Stimulated activated naive CD8-positive, alpha-beta T cell treated with anti-CD3 and anti-CD28 coated beads, Interleukin-15, Interleukin-2, amounts not matched to agents 100 U/mL and 50 U/mL, for 24 hours (primary cell): ENCODE results near the gene KRTAP5-8.
A peak's percentile ranks its signal among the peaks of the same experiment; 100 is the strongest.
"Not testable (repeated sequence)": the region's sequence is repeated elsewhere in the genome, so short reads cannot be mapped to it uniquely, and the experiment has no call there.

Experiments used
- ATAC-seq: fragments of 150-1000 bp; cut with Tn5 transposase; one replicate; pipeline ENCODE4 v1.10.0; 2021
- DNase-seq: peaks from one replicate; pipeline ENCODE4 v3.0.0; 2021

KRTAP5-8 gene

DNA sequence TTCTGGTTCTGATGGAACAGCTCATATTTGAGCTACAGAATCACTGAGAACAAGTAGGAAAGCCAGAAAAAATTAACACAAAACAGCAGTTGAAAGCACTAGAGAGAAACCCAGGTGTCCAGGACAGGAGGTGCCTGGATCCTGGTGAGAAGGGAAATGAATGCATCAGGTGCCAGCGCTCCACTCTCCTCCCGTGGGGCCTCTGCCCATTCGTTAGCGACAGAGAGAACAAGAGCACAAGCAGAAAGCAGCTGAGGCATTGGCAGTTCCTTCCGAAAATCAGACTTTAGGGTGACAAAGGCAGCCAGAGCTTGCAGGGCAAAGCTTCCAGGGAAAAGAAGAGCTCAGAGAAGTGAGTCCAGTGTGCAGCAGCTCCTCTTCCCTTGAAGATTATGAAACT, 30.7 kb upstream of the KRTAP5-8 start:
- ATAC-seq = no peak
- no peak for DNase-seq

DNA sequence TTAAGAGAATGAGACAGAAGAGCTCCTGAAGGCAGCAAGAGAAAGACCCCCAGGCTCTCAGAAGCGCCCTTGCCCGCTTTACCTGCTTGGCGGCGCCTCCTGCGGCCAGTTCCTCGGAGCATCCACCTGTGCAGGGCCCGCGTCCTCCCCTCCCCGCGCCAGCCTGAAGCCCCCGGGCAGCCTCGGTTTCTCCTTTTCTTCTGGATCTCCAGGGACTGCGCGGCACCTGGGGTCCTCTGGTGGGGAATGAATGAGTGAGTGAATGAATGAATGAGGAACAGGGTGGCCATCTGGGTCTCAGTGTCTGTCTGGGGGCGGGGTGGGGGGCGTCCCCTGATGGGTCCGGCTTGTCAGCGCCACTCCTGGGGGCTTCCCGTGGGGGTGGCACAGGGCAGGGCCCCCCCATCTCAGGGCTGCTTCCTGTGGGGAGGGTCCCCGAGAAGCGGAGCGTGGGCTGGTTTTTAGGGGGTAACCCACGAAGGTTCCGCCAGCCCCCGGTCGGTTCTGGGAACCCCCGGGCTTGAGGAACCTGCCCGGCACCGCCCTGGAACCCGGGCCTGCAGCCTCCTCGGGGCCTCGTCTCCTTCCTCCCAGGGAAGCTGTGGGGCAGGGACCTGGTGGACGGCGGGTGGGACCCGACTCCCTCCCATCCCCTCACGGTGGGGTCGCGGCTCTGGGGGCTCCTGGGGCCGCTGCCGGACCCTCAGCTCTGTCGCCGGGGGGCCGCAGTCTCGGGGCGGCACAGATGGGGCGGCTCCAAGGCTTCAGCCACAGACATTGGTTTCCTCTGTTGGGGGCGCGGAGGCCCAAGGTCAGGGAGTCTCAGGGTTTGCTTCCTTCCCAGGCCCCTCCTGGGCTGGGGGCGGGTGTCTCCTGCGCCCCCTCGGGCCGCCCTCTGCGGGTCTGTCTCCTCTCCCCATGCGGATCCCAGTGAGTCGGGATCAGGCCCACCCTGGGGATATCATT, 19.0 kb upstream of the KRTAP5-8 start:
- DNase-seq (no peak), ATAC-seq (no peak)

DNA sequence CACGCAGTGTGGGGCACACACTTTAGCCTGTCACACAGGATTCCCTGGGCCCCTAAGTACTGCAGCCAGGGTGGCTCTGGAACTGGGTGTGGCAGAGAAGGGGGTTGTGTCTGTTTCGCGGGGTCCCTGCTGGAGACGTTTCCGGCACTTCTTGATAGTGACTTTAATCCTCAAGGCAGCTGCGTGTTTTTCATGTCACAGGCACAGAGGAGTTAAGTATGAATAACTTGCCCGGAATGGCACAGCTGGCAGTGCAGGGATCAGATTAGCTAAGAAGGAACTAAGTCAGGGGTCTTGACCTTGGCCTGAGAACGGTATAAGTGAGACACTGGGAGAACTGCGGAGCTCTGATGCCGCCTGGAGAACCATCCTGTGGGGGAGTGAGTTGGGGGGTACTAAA, 18.3 kb upstream of the KRTAP5-8 start:
- ATAC-seq = no peak
- DNase-seq = no peak

DNA sequence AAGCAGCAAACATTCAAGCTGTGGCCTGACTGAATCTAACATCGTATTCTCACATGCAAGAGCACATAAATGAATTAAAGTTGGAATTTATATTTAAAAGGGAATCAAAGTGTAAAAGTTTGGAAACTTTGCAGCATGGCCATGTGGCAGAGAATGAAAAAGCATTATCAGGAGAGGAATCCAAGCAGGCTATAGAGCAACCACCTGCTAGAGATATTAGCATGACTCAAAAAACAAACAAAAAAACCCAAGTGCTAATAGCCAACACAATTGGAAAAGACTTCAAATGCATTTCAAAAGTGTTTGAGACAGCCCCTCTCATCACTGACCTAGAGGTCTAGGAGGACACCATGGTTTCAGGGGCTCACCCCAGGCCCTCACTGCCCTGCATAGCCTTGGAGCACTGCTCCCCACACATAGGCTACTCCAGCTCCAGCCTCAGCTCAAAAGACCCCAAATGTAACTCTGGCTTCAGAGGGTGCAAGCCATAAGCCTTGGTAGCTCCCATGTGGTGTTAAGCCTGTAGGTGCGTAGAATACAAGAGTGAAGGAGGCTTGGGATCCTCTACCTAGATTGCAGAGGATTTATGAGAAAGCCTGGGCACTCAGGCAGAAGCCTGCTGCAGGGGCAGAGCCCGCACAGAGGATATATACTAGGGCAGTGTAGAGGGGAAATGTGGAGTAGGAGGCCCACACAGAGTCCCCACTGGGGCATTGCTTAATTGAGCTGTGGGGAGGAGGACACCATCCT, 12.5 kb upstream of the KRTAP5-8 start:
- ATAC-seq (no peak), DNase-seq (no peak)

DNA sequence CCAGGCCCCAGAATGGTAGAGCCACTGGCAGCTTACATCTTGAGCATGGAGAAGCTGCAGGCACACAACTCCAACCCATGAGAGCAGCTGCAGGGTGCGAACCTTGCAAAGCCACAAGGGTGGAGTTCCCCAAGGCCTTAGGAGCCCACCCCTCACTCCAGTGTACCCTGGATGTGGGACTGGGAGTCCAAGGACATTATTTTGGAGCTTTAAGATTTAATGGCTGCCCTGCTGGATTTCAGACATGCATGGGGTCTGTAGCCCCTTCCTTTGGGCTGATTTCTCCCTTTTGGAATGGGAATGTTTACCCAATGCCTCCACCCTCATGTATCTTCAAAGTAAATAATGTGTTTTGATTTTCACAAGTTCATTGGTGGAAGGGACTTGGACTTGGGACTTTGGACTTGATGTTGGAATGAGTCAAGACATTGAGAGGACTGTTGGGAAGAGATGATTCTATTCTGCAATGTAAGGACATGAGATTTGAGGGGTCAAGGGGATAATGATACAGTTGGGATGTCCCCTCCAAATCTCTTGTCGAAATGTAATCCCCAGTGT, 11.8 kb upstream of the KRTAP5-8 start:
- no peak for DNase-seq

DNA sequence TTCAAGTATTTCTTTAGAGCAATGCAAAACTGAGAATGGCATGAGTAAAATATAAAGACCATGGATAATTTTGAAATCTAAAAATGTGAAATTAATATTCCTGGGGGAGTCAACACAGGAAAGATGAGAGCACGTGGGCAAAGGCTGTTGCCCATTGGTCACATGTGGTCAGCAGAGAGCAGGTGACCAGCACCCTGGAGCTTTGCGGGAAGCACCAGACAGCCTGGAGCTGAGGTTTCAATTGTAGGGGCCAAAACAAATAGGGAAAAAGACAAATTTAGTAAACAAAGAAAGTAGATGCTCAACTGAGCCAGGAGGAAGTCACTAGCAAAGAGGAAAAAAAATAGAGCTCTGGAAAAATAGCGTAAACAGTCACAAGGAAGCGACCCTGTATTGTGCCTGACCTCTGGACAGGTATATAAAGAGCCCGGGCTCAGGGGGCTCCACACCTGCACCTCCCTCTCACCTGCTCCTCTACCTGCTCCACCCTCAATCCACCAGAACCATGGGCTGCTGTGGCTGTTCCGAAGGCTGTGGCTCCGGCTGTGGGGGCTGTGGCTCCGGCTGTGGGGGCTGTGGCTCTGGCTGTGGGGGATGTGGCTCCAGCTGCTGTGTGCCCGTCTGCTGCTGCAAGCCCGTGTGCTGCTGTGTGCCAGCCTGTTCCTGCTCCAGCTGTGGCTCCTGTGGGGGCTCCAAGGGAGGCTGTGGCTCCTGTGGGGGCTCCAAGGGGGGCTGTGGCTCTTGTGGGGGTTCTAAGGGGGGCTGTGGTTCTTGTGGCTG, 10.8 kb upstream of the KRTAP5-8 start, which contains the start of gene KRTAP5-7:
Gene KRTAP5-7 (plus strand): TSS at position 472 of the 780 bp plus-strand sequence. CDS start 34 bp downstream, at position 506.
- ATAC-seq, DNase-seq: not testable (repeated sequence)

More for the DNA sequence above, 11.8 kb upstream of the KRTAP5-8 start:
- ATAC-seq = no peak

DNA sequence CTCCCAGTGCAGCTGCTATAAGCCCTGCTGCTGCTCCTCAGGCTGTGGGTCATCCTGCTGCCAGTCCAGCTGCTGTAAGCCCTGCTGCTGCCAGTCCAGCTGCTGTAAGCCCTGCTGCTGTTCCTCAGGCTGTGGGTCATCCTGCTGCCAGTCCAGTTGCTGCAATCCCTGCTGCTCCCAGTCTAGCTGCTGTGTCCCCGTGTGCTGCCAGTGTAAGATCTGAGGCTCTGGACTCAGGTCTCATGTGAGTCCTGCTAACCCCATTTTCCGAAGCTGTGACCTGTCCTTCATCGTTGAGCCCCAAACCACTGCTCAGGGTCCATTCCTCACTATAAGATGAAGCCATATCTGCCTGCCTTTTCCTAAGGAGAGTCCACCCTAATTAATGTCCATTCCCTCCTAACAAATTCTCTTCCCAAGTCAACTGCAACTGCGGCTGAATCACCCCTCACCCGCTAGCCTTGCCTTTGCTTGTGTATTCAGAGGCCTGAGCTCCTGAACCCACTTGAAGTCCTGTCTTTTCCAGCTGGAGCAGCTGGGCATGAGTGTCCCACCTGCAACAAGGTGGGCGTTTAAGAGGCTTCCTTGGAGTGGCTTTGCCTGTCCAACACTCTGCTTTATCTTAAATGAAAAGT, 10.1 kb upstream of the KRTAP5-8 start:
- DNase-seq (no peak), ATAC-seq (no peak)

DNA sequence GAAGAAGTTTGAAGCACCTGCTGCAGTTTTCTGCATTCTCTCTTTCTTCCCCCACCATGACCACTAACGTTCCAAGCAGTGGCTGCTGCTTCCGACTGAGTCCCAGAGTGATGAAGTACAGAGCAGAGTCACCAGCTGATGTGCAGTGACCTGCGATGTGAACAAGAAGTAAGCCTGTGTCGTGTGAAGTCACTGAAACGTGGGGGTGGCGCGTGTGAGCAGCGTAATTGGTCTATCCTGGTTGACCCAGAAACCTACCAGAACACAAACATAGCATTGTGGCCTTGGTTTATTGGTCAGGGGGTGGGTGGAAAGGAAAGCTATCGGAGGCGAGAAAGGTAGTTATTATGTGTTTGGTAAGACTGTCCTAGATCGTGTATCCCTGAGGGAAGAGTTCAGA, 7.2 kb upstream of the KRTAP5-8 start:
- ATAC-seq = no peak
- no peak for DNase-seq

DNA sequence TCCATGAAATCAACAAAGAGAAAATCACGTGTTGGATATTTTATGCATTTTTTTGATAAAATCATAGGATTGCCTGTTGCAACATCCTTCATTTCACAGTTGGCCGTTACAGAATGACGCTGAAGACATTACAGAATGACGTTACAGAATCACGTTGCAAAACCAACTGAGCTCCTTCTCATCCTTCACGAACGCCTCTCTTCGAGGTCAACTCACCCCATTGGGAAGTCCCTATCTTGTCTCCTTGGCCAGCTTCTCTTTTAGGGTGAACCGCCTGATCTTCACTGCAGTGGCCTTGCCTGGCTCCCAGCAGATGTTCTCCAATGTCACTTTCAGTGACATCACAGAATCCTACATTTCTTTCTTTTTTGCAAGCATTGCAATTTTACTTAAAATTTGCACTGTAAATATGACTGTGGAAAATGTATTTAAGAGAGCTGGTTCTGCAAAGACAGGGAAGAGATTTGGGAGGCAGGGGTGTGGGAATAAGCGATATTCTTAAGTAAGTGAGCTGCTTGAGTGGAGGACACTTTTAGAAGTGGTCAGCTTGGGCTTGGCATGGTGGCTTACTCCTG, 5.7 kb upstream of the KRTAP5-8 start:
- DNase-seq (no peak), ATAC-seq (no peak)

DNA sequence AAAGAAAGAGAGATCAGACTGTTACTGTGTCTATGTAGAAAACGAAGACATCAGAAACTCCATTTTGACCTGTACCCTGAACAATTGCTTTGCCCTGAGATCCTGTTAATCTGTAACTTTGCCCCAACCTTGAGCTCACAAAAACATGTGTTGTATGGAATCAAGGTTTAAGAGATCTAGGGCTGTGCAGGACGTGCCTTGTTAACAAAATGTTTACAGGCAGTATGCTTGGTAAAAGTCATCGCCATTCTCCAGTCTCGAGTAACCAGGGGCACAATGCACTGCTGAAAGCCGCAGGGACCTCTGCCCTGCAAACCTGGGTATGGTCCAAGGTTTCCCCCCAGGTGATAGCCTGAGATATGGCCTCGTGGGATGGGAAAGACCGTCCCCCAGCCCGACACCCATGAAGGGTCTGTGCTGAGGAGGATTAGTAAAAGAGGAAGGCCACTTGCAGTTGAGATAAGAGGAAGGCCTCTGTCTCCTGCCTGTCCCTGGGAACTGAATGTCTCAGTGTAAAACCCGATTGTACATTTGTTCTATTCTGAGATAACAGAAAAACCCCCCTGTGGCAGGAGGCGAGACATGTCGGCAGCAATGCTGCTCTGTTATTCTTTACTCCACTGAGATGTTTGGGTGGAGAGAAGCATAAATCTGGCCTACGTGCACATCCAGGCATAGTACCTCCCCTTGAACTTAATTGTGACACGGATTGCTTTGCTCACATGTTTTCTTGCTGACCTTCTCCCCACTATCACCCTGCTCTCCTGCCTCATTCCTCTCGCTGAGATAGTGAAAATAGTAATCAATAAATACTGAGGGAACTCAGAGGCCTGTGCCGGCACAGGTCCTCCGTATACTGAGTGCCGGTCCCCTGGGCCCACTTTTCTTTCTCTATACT, 2.9 kb upstream of the KRTAP5-8 start:
- not testable (repeated sequence) for DNase-seq, ATAC-seq

DNA sequence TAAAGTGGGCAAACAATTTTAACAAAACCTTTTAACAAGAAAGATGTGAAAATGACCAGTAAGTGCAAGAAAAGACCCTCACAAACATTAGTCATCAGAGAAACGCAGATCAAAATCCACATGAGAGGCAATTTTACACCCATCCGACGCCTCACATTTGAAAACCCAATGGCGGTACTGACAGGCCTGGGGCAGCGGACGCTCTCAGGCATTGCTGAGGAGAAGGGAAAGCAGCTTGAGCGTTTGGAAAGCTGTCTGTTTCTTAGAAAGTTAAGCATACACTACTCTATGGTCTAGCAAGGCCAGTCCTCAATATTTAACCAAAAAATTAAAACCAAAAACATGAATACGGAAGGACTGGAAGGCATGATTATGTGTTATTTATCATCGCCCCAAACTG, 2.0 kb upstream of the KRTAP5-8 start:
- no peak for DNase-seq
- ATAC-seq = no peak

DNA sequence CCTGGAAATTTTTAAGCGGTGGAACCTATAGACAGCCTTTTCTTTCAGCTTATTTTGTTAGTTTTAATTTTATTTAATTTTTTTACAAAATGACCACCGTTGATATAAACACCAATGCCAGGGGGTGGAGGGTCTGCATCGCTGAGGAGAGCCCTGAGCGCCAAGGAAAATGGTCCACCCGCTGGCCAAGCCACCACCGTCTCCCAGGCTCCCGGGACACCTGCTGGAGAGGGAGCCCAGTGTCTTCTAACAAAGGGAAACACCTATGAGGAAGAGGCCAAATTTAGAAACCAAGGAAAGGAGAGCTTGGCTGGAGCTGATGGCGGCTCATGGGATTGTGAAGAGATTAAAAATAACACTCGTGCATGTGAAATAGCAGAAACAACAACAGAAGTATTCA, 288 bp upstream of the KRTAP5-8 start:
- ATAC-seq = no peak

DNA sequence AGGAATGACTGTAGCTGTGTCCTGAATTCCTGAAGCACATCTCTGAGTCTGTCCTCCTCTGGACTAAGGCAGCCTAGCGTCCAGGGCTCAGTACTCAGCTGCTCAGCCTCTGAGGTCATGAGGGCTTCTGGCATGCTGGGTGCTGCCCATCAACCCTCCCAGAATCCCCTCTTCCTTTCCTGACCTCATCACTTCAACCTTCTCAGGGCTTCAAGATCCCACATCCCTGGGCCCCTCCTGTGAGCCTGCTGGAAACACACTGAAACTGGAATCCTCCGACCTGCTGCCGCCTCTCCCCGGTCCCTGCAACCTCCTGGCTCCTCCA, 803 bp downstream of the KRTAP5-8 start:
- no peak for DNase-seq
- ATAC-seq = no peak

More for the DNA sequence above, 288 bp upstream of the KRTAP5-8 start:
- DNase-seq = no peak

DNA sequence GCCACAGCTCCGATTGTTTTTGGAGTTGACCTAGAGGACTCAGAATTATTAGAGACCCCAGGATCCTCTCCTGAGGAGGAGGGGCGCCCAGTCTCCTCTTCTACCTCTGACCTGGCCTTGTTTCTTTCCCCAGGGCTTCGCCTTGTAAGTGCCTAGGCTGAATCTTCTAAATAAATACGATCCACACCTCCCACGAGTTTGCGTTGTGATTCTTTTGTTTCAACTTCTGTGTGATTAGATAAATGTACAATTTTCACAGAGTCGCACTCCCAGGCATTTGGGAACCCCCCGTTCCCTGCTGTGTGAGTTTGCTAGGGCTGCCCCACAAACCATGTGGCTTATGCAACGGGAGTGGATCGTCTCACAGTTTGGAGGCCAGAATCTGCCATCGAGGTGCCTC, 1.2 kb downstream of the KRTAP5-8 start:
- no peak for ATAC-seq
- no peak for DNase-seq

DNA sequence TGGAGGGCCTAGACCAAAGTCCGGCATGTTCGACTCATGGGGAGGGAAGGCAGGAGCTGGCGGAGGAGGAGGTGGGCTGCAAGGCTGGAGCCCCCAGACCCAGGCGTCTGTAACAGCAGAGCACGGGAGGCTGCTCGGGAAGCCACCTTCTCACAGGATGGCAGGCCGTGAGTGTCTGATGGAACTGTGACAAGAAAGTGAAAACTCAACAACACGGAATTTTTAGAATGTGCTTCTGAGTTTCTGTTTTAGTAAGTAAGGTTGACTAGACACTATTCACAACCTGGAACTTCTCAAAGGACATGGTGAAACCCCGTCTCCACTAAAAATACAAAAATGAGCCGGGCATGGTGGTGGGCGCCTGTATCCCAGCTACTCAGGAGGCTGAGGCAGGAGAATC, 2.1 kb downstream of the KRTAP5-8 start:
- not testable (repeated sequence) for DNase-seq, ATAC-seq

DNA sequence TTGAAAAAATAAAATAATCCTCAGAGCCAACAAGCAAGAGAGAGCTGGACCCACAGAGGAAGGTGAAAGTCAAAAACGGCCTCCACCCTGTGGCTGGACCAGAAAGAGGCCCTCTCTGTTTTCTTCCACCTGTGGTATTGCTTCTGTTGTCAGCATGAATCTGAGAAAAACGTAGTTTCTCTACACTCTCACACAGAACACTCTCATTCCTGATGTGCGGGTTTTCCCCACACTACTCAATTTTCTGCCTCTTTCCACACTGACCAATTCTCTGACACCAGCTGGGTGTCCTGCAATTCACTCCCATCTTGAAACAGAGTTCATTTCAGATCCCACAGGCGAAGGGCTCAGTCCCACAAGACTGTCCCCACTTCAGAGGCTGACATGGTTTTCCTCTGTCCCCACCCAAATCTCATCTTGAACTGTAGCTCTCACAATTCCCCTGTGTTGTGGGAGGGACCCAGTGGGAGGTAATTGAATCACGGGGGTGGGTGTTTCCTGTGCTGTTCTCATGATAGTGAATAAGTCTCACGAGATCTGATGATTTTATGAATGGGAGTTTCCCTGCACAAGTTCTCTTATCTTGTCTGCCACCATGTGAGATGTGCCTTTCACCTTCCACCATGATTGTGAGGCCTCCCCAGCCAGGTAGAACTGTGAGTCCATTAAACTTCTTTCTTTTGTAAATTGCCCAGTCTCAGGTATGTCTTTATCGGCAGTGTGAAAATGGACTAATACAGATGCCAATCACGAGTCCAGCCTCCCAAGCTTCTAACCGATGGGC, 2.9 kb downstream of the KRTAP5-8 start:
- DNase-seq, ATAC-seq: not testable (repeated sequence)

DNA sequence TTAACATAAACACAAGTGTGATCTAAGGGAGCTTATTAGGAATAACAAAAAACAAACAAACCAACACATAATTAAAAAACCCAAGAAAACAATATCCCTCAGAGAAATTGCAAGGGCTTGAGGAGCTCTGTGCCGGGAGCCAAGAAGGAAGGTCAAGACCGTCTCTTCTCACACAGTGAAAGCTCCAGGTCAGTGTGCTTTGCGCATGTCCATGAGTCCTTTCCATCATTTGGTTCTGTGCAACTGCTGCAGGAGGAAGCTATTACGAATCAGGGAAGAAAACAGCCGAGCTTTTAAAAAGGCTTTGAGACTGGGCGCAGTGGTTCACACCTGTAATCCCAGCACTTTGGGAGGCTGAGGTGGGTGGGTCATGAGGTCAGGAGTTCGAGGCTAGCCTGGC, 4.6 kb downstream of the KRTAP5-8 start:
- ATAC-seq = no peak

DNA sequence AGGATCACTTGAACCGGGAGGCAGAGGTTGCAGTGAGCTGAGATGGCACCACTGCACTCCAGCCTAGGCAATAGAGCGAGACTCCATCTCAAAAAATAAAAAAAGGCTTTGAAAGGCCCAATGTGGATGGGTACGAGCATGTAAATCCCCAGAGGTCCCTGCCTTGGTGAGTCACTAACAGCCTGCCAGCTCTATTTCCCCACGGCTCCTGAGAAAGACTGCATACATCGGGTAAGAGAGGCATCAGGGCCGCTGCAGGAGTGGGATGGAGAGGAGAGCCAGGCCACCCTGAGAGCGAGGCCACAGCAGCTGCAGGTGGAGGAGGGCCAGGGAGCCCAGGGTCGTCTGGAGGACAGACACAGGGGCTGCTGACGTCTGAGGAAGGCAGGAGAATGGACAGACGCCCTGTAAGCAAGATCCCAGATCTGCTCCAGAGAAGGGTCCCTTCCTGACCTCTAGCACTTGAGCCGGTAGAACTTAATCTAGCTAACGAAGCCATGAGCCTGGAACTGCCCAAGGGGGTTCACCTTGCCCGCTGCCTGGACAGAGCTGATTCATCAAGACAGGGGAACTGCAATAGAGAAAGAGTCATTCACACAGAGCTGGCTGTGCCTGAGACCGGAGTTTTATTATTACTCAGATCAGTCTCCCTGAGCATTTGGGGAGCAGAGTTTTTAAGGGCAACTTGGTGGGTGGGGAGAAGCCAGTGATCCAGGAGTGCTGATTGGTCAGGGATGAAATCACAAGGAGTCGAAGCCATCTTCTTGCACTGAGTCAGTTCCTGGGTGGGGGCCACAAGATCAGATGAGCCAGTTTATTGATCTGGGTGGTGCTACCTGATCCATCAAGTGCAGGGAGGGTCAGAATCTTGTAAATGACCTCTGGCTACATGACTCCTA, 5.3 kb downstream of the KRTAP5-8 start:
- DNase-seq = peak; percentile 34
- ATAC-seq = peak; percentile 79

More for the DNA sequence above, 4.6 kb downstream of the KRTAP5-8 start:
- no peak for DNase-seq
